ENCODE measurements around the gene LHFPL3. TPM values are rescaled to one million over a fixed set of nuclear protein-coding genes. Genes with fewer than 3 reads are reported as not detected.

The LHFPL3 gene
- total RNA-seq, 1 experiment from 2014 or later = not detected

GRCh38 chr7:104843198-104843597 is 514.8 kb downstream of the LHFPL3 start:
- H3K9me3 ChIP-seq (ENCODE audit: low read depth, low read length, poor library complexity, severe bottlenecking) = no peaks in the 10 kb centered on the region
- no peak for TF ChIP-seq EZH2 (IDR thresholded peaks at IDR 0.05; ENCODE audit: borderline replicate concordance, low read depth, low read length, poor library complexity, severe bottlenecking)
- TF ChIP-seq, protein P1, sequence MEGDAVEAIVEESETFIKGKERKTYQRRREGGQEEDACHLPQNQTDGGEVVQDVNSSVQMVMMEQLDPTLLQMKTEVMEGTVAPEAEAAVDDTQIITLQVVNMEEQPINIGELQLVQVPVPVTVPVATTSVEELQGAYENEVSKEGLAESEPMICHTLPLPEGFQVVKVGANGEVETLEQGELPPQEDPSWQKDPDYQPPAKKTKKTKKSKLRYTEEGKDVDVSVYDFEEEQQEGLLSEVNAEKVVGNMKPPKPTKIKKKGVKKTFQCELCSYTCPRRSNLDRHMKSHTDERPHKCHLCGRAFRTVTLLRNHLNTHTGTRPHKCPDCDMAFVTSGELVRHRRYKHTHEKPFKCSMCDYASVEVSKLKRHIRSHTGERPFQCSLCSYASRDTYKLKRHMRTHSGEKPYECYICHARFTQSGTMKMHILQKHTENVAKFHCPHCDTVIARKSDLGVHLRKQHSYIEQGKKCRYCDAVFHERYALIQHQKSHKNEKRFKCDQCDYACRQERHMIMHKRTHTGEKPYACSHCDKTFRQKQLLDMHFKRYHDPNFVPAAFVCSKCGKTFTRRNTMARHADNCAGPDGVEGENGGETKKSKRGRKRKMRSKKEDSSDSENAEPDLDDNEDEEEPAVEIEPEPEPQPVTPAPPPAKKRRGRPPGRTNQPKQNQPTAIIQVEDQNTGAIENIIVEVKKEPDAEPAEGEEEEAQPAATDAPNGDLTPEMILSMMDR (conservative IDR thresholded peaks at IDR 0.05; ENCODE audit: low read depth, low read length) = no peak
- BruUV-seq (replicated peaks) = no TSS peak
- H3K27ac ChIP-seq (ENCODE audit: low read depth, low read length, poor library complexity, severe bottlenecking) = no peak overlapping the region
- ChIA-PET POLR2A (ENCODE audit: low non-redundant PET) (no interaction called here), CTCF (no interaction called here)
- H3K27me3 ChIP-seq (replicated peaks; ENCODE audit: insufficient read depth, low read depth, low read length, poor library complexity) = peaks cover 53% of the 10 kb centered on the region
- H3K4me3 ChIP-seq (ENCODE audit: low read depth, low read length, poor library complexity, severe bottlenecking) = no peak overlapping the region
- intact Hi-C loops (cut with micrococcal nuclease; ENCODE audit: unreplicated experiment) = no loop called here
- no peaks in the 10 kb centered on the region for H3K4me1 ChIP-seq (ENCODE audit: insufficient read depth, low read length, poor library complexity, severe bottlenecking)
- H3K36me3 ChIP-seq (ENCODE audit: insufficient read depth, low read length, poor library complexity, severe bottlenecking) = no peaks in the 10 kb centered on the region
- DNase-seq (ENCODE audit: low spot score) = no peak

- no TSS peak for BruUV-seq (replicated peaks)
- H3K36me3 ChIP-seq (ENCODE audit: insufficient read depth, low read length, poor library complexity, severe bottlenecking) = no peaks in the 10 kb centered on the region
- ChIA-PET CTCF (no interaction called here), POLR2A (ENCODE audit: low non-redundant PET) (no interaction called here)
- no peaks in the 10 kb centered on the region for H3K4me1 ChIP-seq (ENCODE audit: insufficient read depth, low read length, poor library complexity, severe bottlenecking)
- H3K9me3 ChIP-seq (ENCODE audit: low read depth, low read length, poor library complexity, severe bottlenecking) = no peaks in the 10 kb centered on the region
- intact Hi-C loops (cut with micrococcal nuclease; ENCODE audit: unreplicated experiment) = loop anchor here (5.0 kb wide), 1 partner anchor 613 kb away; no protein-coding TSS in a partner anchor
- TF ChIP-seq, protein P1 (conservative IDR thresholded peaks at IDR 0.05; ENCODE audit: low read depth, low read length) = no peak
- TF ChIP-seq EZH2 (IDR thresholded peaks at IDR 0.05; ENCODE audit: borderline replicate concordance, low read depth, low read length, poor library complexity, severe bottlenecking) = no peak
- peaks cover 40% of the 10 kb centered on the region for H3K27me3 ChIP-seq (replicated peaks; ENCODE audit: insufficient read depth, low read depth, low read length, poor library complexity)
- no peak for DNase-seq (ENCODE audit: low spot score)
- no peak overlapping the region for H3K4me3 ChIP-seq (ENCODE audit: low read depth, low read length, poor library complexity, severe bottlenecking)
- no peak overlapping the region for H3K27ac ChIP-seq (ENCODE audit: low read depth, low read length, poor library complexity, severe bottlenecking)
Observed at GRCh38 chr7:104845557-104845956, 517.2 kb downstream of the LHFPL3 start.

- Histone ChIP-seq H3K9me3 (ENCODE audit: low read depth, low read length, poor library complexity, severe bottlenecking) (no peaks in the 10 kb centered on the region), H3K36me3 (ENCODE audit: insufficient read depth, low read length, poor library complexity, severe bottlenecking) (no peaks in the 10 kb centered on the region), H3K4me1 (ENCODE audit: insufficient read depth, low read length, poor library complexity, severe bottlenecking) (no peaks in the 10 kb centered on the region), H3K27ac (ENCODE audit: low read depth, low read length, poor library complexity, severe bottlenecking) (no peak overlapping the region), H3K4me3 (ENCODE audit: low read depth, low read length, poor library complexity, severe bottlenecking) (no peak overlapping the region), H3K27me3 (replicated peaks; ENCODE audit: insufficient read depth, low read depth, low read length, poor library complexity) (peaks cover 40% of the 10 kb centered on the region)
- TF ChIP-seq EZH2 (IDR thresholded peaks at IDR 0.05; ENCODE audit: borderline replicate concordance, low read depth, low read length, poor library complexity, severe bottlenecking) = no peak
- TF ChIP-seq, protein P1 (conservative IDR thresholded peaks at IDR 0.05; ENCODE audit: low read depth, low read length) = no peak
- no peak for DNase-seq (ENCODE audit: low spot score)
- intact Hi-C loops (cut with micrococcal nuclease; ENCODE audit: unreplicated experiment) = loop anchor here (5.0 kb wide), 1 partner anchor 614 kb away; no protein-coding TSS in a partner anchor
- POLR2A ChIA-PET (ENCODE audit: low non-redundant PET) = no interaction called here
- CTCF ChIA-PET = interaction anchor here (0.6 to 1.3 kb wide), 2 partner anchors 130 to 615 kb away, joined by 4 to 8 read pairs; no protein-coding TSS in a partner anchor
- BruUV-seq (replicated peaks) = no TSS peak
Observed at GRCh38 chr7:104846731-104847130, 518.3 kb downstream of the LHFPL3 start.

Measured in A673 (cell line).